Measurements from ENCODE around the gene CD99L2.
"Not testable (repeated sequence)": the region's sequence is repeated elsewhere in the genome, so short reads cannot be mapped to it uniquely, and the experiment has no call there.

The CD99L2 gene

GRCh38 chrX:150841456-150842197 is 56.8 kb downstream of the CD99L2 start:
- H3K4me3 ChIP-seq (ENCODE audit: control insufficient read depth, low read depth, low read length): no peak overlapping the region
- no peak for TF ChIP-seq CTCF (IDR thresholded peaks at IDR 0.05; ENCODE audit: control insufficient read depth, insufficient read depth, low read depth, low read length, missing control alignments)
- peak; percentile 28 for DNase-seq (ENCODE audit: low read depth)

GRCh38 chrX:150837845-150838244 is 60.6 kb downstream of the CD99L2 start:
- TF ChIP-seq CTCF (IDR thresholded peaks at IDR 0.05; ENCODE audit: control insufficient read depth, insufficient read depth, low read depth, low read length, missing control alignments): no peak
- H3K4me3 ChIP-seq (ENCODE audit: control insufficient read depth, low read depth, low read length): no peak overlapping the region
- DNase-seq (ENCODE audit: low read depth): no peak

- H3K4me3 ChIP-seq (ENCODE audit: control insufficient read depth, low read depth, low read length): no peak overlapping the region
- DNase-seq (ENCODE audit: low read depth): no peak
- no peak for TF ChIP-seq CTCF (IDR thresholded peaks at IDR 0.05; ENCODE audit: control insufficient read depth, insufficient read depth, low read depth, low read length, missing control alignments)
Measured at GRCh38 chrX:150834695-150835094, 63.8 kb downstream of the CD99L2 start.

GRCh38 chrX:150833454-150834056 is 64.9 kb downstream of the CD99L2 start:
- no peak overlapping the region for H3K4me3 ChIP-seq (ENCODE audit: control insufficient read depth, low read depth, low read length)
- no peak for DNase-seq (ENCODE audit: low read depth)
- TF ChIP-seq CTCF (IDR thresholded peaks at IDR 0.05; ENCODE audit: control insufficient read depth, insufficient read depth, low read depth, low read length, missing control alignments): no peak

- H3K4me3 ChIP-seq (ENCODE audit: control insufficient read depth, low read depth, low read length): no peak overlapping the region
- TF ChIP-seq CTCF (IDR thresholded peaks at IDR 0.05; ENCODE audit: control insufficient read depth, insufficient read depth, low read depth, low read length, missing control alignments): no peak
- no peak for DNase-seq (ENCODE audit: low read depth)
Measured at GRCh38 chrX:150831863-150832262, 66.6 kb downstream of the CD99L2 start.

GRCh38 chrX:150828785-150829184 is 69.7 kb downstream of the CD99L2 start:
- DNase-seq (ENCODE audit: low read depth): no peak
- no peak for TF ChIP-seq CTCF (IDR thresholded peaks at IDR 0.05; ENCODE audit: control insufficient read depth, insufficient read depth, low read depth, low read length, missing control alignments)
- no peak overlapping the region for H3K4me3 ChIP-seq (ENCODE audit: control insufficient read depth, low read depth, low read length)

- DNase-seq (ENCODE audit: low read depth); H3K4me3 ChIP-seq (ENCODE audit: control insufficient read depth, low read depth, low read length): not testable (repeated sequence)
Measured at GRCh38 chrX:150824352-150824751, 74.1 kb downstream of the CD99L2 start.

- DNase-seq (ENCODE audit: low read depth); H3K4me3 ChIP-seq (ENCODE audit: control insufficient read depth, low read depth, low read length): not testable (repeated sequence)
Measured at GRCh38 chrX:150823826-150824225, 74.6 kb downstream of the CD99L2 start.
